Astrocyte (in vitro differentiated cells and primary cell): ENCODE data around the gene TTC7B. TPM values are rescaled to one million over a fixed set of nuclear protein-coding genes. Genes with fewer than 3 reads are reported as not detected.

Experiments used
- DNase-seq: peaks from one replicate; pipeline ENCODE4 v3.0.0-alpha.2; 2010; ENCODE audit warnings: low read depth
- FAIRE-seq: peaks from 2 replicates; lab custom pipeline; 2011; peaks lifted over from hg19 to GRCh38; lab: Jason Lieb, UNC
- H2AFZ ChIP-seq: 2 replicates; pipeline ENCODE4 v1.6.0; 2012; ENCODE audit warnings: low read depth, low read length, inconsistent platforms
- H3K27ac ChIP-seq: 2 replicates; pipeline ENCODE4 v1.5.1; 2011; ENCODE audit warnings: low read depth, low read length, inconsistent platforms
- H3K27me3 ChIP-seq: 2 replicates; pipeline ENCODE4 v1.6.0; 2011; ENCODE audit warnings: low read length, inconsistent platforms; ENCODE audit not compliant: insufficient read depth
- H3K36me3 ChIP-seq: 2 replicates; pipeline ENCODE4 v1.5.1; 2011; ENCODE audit warnings: low read length, inconsistent platforms; ENCODE audit not compliant: insufficient read depth
- H3K4me1 ChIP-seq: 2 replicates; pipeline ENCODE4 v1.5.1; 2011; ENCODE audit warnings: low read length, inconsistent platforms; ENCODE audit not compliant: insufficient read depth
- H3K4me2 ChIP-seq: 2 replicates; pipeline ENCODE4 v1.6.0; 2012; ENCODE audit warnings: low read length, inconsistent platforms
- H3K4me3 ChIP-seq: 2 replicates; pipeline ENCODE4 v1.5.1; 2011; ENCODE audit warnings: low read depth, mild to moderate bottlenecking, low read length, inconsistent platforms; ENCODE audit not compliant: insufficient read depth
- H3K79me2 ChIP-seq: 2 replicates; pipeline ENCODE4 v1.6.0; 2012; ENCODE audit warnings: mild to moderate bottlenecking, low read length, inconsistent platforms; ENCODE audit not compliant: insufficient read depth
- H3K9ac ChIP-seq: 2 replicates; pipeline ENCODE4 v1.6.0; 2012; ENCODE audit warnings: mild to moderate bottlenecking, low read length, inconsistent platforms
- H3K9me3 ChIP-seq: 2 replicates; pipeline ENCODE4 v1.5.1; 2012; ENCODE audit warnings: low read depth, mild to moderate bottlenecking, low read length, inconsistent platforms; ENCODE audit not compliant: insufficient read depth
- H4K20me1 ChIP-seq: 2 replicates; pipeline ENCODE4 v1.6.0; 2012; ENCODE audit warnings: low read length, inconsistent platforms; ENCODE audit not compliant: insufficient read depth
- H3K27ac Mint-ChIP-seq: one replicate; pipeline ENCODE4 v1.8.0; 2021; ENCODE audit warnings: mild to moderate bottlenecking, mixed read lengths; ENCODE audit not compliant: unreplicated experiment
- H3K27me3 Mint-ChIP-seq: one replicate; pipeline ENCODE4 v1.8.0; 2021; ENCODE audit warnings: low read depth, mixed read lengths; ENCODE audit not compliant: unreplicated experiment
- H3K36me3 Mint-ChIP-seq: one replicate; pipeline ENCODE4 v1.8.0; 2021; ENCODE audit warnings: low read depth, mixed read lengths; ENCODE audit not compliant: unreplicated experiment
- H3K4me1 Mint-ChIP-seq: one replicate; pipeline ENCODE4 v1.8.0; 2021; ENCODE audit warnings: low read depth, mixed read lengths; ENCODE audit not compliant: unreplicated experiment
- H3K4me3 Mint-ChIP-seq: one replicate; pipeline ENCODE4 v1.8.0; 2021; ENCODE audit warnings: mild to moderate bottlenecking, moderate library complexity, mixed read lengths; ENCODE audit not compliant: unreplicated experiment
- H3K9me3 Mint-ChIP-seq: one replicate; pipeline ENCODE4 v1.8.0; 2021; ENCODE audit warnings: mild to moderate bottlenecking, mixed read lengths; ENCODE audit not compliant: unreplicated experiment
- EZH2 ChIP-seq: IDR thresholded peaks from 2 replicates; pipeline ENCODE4 v1.6.1; 2012; ENCODE audit warnings: mild to moderate bottlenecking, low read length, inconsistent platforms; ENCODE audit not compliant: insufficient read depth
- total RNA-seq: library from RNA; stranded (reverse); gene quantifications from 2 replicates; pipeline ENCODE4 v1.2.1, GENCODE V29; 2021
- TF ChIP-seq, protein P1 (sequence below): IDR thresholded peaks from 2 replicates; pipeline ENCODE4 v1.5.1; 2011; ENCODE audit warnings: low read depth, mild to moderate bottlenecking, inconsistent platforms, low read length, moderate library complexity; ENCODE audit not compliant: insufficient read depth

TTC7B gene
- total RNA-seq, 1 donor from 2014 or later, result 42.1 TPM

DNA sequence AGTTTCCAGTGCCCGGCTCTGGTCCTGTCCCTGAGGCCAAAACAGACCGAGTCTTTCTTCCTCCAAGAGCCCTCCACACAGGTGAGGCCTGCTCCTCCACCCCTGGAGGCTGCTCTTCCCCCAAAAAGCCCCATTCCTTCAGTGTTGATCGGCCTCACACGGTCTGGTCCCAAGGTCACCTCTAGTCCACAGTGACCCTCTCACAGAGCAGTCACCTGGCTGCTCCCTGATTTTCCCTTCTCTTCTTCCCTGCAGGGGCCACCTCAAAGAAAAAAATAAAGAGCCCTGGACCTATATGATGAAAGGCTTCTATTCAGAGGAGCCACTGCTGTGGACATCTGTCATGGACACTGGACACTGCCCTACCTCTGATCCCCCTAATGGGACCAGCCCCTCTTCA is 42.5 kb downstream of the TTC7B start:
- no peak for DNase-seq
- Histone ChIP-seq H3K79me2 (no peaks in the 10 kb centered on the region), H2AFZ (no peak overlapping the region), H3K27ac (no peak overlapping the region), H3K4me3 (no peak overlapping the region), H3K9me3 (no peaks in the 10 kb centered on the region), H3K4me2 (no peak overlapping the region), H3K36me3 (peaks cover 3% of the 10 kb centered on the region), H4K20me1 (no peaks in the 10 kb centered on the region), H3K9ac (no peak overlapping the region), H3K27me3 (no peaks in the 10 kb centered on the region), H3K4me1 (no peaks in the 10 kb centered on the region)
- Mint-ChIP-seq H3K36me3 (peaks cover 13% of the 10 kb centered on the region), H3K27ac (no peak overlapping the region), H3K27me3 (no peaks in the 10 kb centered on the region), H3K4me1 (no peaks in the 10 kb centered on the region), H3K4me3 (no peak overlapping the region), H3K9me3 (no peaks in the 10 kb centered on the region)
- TF ChIP-seq, protein P1, sequence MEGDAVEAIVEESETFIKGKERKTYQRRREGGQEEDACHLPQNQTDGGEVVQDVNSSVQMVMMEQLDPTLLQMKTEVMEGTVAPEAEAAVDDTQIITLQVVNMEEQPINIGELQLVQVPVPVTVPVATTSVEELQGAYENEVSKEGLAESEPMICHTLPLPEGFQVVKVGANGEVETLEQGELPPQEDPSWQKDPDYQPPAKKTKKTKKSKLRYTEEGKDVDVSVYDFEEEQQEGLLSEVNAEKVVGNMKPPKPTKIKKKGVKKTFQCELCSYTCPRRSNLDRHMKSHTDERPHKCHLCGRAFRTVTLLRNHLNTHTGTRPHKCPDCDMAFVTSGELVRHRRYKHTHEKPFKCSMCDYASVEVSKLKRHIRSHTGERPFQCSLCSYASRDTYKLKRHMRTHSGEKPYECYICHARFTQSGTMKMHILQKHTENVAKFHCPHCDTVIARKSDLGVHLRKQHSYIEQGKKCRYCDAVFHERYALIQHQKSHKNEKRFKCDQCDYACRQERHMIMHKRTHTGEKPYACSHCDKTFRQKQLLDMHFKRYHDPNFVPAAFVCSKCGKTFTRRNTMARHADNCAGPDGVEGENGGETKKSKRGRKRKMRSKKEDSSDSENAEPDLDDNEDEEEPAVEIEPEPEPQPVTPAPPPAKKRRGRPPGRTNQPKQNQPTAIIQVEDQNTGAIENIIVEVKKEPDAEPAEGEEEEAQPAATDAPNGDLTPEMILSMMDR, result no peak
- no peak for TF ChIP-seq EZH2
- FAIRE-seq, result no peak

- no peak for FAIRE-seq
- H3K4me1 Mint-ChIP-seq, result no peaks in the 10 kb centered on the region
- no peak for TF ChIP-seq EZH2
- TF ChIP-seq, protein P1, result no peak
- no peak overlapping the region for H3K9ac ChIP-seq
- no peak overlapping the region for H3K4me3 ChIP-seq
- H3K36me3 Mint-ChIP-seq, result peaks cover 17% of the 10 kb centered on the region
- no peaks in the 10 kb centered on the region for H3K27me3 ChIP-seq
- H3K4me1 ChIP-seq, result no peaks in the 10 kb centered on the region
- no peak overlapping the region for H2AFZ ChIP-seq
- H3K9me3 ChIP-seq, result no peaks in the 10 kb centered on the region
- no peak overlapping the region for H3K4me2 ChIP-seq
- no peak overlapping the region for H3K27ac Mint-ChIP-seq
- no peak overlapping the region for H3K27ac ChIP-seq
- peaks cover 3% of the 10 kb centered on the region for H3K9me3 Mint-ChIP-seq
- H3K4me3 Mint-ChIP-seq, result no peak overlapping the region
- no peak for DNase-seq
- H3K79me2 ChIP-seq, result no peaks in the 10 kb centered on the region
- peaks cover 6% of the 10 kb centered on the region for H3K36me3 ChIP-seq
- no peaks in the 10 kb centered on the region for H3K27me3 Mint-ChIP-seq
- no peaks in the 10 kb centered on the region for H4K20me1 ChIP-seq
Observed at GRCh38 chr14:90773196-90773486, 43.1 kb downstream of the TTC7B start.

GRCh38 chr14:90767899-90768298 is 48.3 kb downstream of the TTC7B start:
- Histone ChIP-seq H3K4me3 (no peak overlapping the region), H3K27me3 (no peaks in the 10 kb centered on the region), H2AFZ (no peak overlapping the region), H3K79me2 (no peaks in the 10 kb centered on the region), H3K9ac (no peak overlapping the region), H3K4me2 (no peak overlapping the region), H3K27ac (no peak overlapping the region), H3K9me3 (peaks cover 3% of the 10 kb centered on the region), H3K36me3 (peaks cover 8% of the 10 kb centered on the region), H4K20me1 (no peaks in the 10 kb centered on the region), H3K4me1 (no peaks in the 10 kb centered on the region)
- no peak overlapping the region for H3K4me3 Mint-ChIP-seq
- DNase-seq (no peak), FAIRE-seq (no peak)
- H3K27me3 Mint-ChIP-seq, result no peaks in the 10 kb centered on the region
- peaks cover 26% of the 10 kb centered on the region for H3K36me3 Mint-ChIP-seq
- no peak overlapping the region for H3K27ac Mint-ChIP-seq
- no peaks in the 10 kb centered on the region for H3K4me1 Mint-ChIP-seq
- peaks cover 16% of the 10 kb centered on the region for H3K9me3 Mint-ChIP-seq
- no peak for TF ChIP-seq EZH2
- TF ChIP-seq, protein P1, result no peak
